Neuronal stem cell (in vitro differentiated cells): Measurements from ENCODE around the gene RFLNA.
A peak's percentile ranks its signal among the peaks of the same experiment; 100 is the strongest.

Experiments
- DNase-seq: peaks from one replicate; pipeline ENCODE4 v3.0.0-alpha.2; 2013; ENCODE audit warnings: low spot score
- H2AFZ ChIP-seq: one replicate; pipeline ENCODE4 v1.6.1; 2013; ENCODE audit warnings: mild to moderate bottlenecking, low read length, inconsistent platforms
- H2AK5ac ChIP-seq: 2 replicates; pipeline ENCODE4 v1.6.1; 2013; ENCODE audit warnings: low read depth, mild to moderate bottlenecking, inconsistent platforms, low read length, moderate library complexity, mixed read lengths
- H2BK120ac ChIP-seq: 2 replicates; pipeline ENCODE4 v1.6.1; 2013; ENCODE audit warnings: low read depth, mild to moderate bottlenecking, inconsistent platforms, low read length, moderate library complexity, mixed read lengths
- H2BK12ac ChIP-seq: one replicate; pipeline ENCODE4 v1.6.1; 2013; ENCODE audit warnings: low read length, inconsistent platforms
- H2BK15ac ChIP-seq: 2 replicates; pipeline ENCODE4 v1.6.1; 2013; ENCODE audit warnings: mild to moderate bottlenecking, low read length, inconsistent platforms, mixed read lengths
- H2BK5ac ChIP-seq: one replicate; pipeline ENCODE4 v1.6.1; 2013; ENCODE audit warnings: inconsistent platforms, mild to moderate bottlenecking, low read length, moderate library complexity
- H3K14ac ChIP-seq: one replicate; pipeline ENCODE4 v1.6.1; 2013; ENCODE audit warnings: low read length, inconsistent platforms
- H3K18ac ChIP-seq: 2 replicates; pipeline ENCODE4 v1.6.1; 2013; ENCODE audit warnings: low read length, inconsistent platforms
- H3K23ac ChIP-seq: 2 replicates; pipeline ENCODE4 v1.6.1; 2013; ENCODE audit warnings: low read depth, mild to moderate bottlenecking, mixed read lengths, low read length, inconsistent platforms; ENCODE audit not compliant: poor library complexity
- H3K27ac ChIP-seq: replicated peaks from 3 replicates; pipeline ENCODE4 v1.5.1; 2013; ENCODE audit warnings: low read length, inconsistent platforms
- H3K27me3 ChIP-seq, 3 experiments: 2 replicates each; pipeline ENCODE4 v1.6.1; 2013; ENCODE audit warnings: low read length in 3 of 3, mild to moderate bottlenecking in 2 of 3, inconsistent platforms in 1 of 3, low read depth in 1 of 3, mixed read lengths in 1 of 3, moderate library complexity in 1 of 3; ENCODE audit not compliant: control insufficient read depth in 3 of 3, insufficient read depth in 3 of 3
- H3K36me3 ChIP-seq, 2 donors: replicated peaks in 1 of 2; 2 replicates each; pipeline ENCODE4 v1.6.1; 2013; ENCODE audit warnings: low read length in 2 of 2; ENCODE audit not compliant: control insufficient read depth in 2 of 2, insufficient read depth in 2 of 2
- H3K4ac ChIP-seq: 2 replicates; pipeline ENCODE4 v1.6.1; 2013; ENCODE audit warnings: inconsistent platforms, mild to moderate bottlenecking, low read length, moderate library complexity
- H3K4me1 ChIP-seq, 2 donors: 1 replicate in 1 of 2; 2 replicates in 1 of 2; pipeline ENCODE4 v1.6.1; 2013; ENCODE audit warnings: low read length in 2 of 2, low read depth in 1 of 2; ENCODE audit not compliant: control insufficient read depth in 2 of 2, insufficient read depth in 1 of 2
- H3K4me2 ChIP-seq: one replicate; pipeline ENCODE4 v1.6.1; 2013; ENCODE audit warnings: mild to moderate bottlenecking, low read length, inconsistent platforms; ENCODE audit not compliant: insufficient read depth, poor library complexity, severe bottlenecking
- H3K4me3 ChIP-seq, 2 donors: 2 replicates each; pipeline ENCODE4 v1.5.1; 2013; ENCODE audit warnings: low read length in 2 of 2, mild to moderate bottlenecking in 2 of 2, inconsistent platforms in 1 of 2, moderate library complexity in 1 of 2
- H3K79me1 ChIP-seq: one replicate; pipeline ENCODE4 v1.6.1; 2013; ENCODE audit warnings: low read depth, mild to moderate bottlenecking, inconsistent platforms, low read length, moderate library complexity
- H3K9ac ChIP-seq: one replicate; pipeline ENCODE4 v1.6.1; 2013; ENCODE audit warnings: mild to moderate bottlenecking, low read depth, low read length, inconsistent platforms; ENCODE audit not compliant: poor library complexity
- H3K9me3 ChIP-seq, 2 donors: replicated peaks in 1 of 2; 2 replicates each; pipeline versions ENCODE3 to v1.6.1; 2013; ENCODE audit warnings: low read length in 2 of 2, mild to moderate bottlenecking in 2 of 2, inconsistent platforms in 1 of 2, low read depth in 1 of 2, mixed read lengths in 1 of 2, moderate library complexity in 1 of 2; ENCODE audit not compliant: control insufficient read depth in 2 of 2, insufficient read depth in 1 of 2
- H4K8ac ChIP-seq: one replicate; pipeline ENCODE4 v1.6.1; 2013; ENCODE audit warnings: low read depth, mild to moderate bottlenecking, inconsistent platforms, low read length, moderate library complexity
- H4K91ac ChIP-seq: one replicate; pipeline ENCODE4 v1.6.1; 2013; ENCODE audit warnings: low read length, low read depth, mild to moderate bottlenecking, inconsistent platforms; ENCODE audit not compliant: poor library complexity
- WGBS, 2 donors: extraction: QIAGEN DNeasy Blood & Tissue Kit; methylation state at CpG; one replicate each; pipeline ENCODE4 v1.1.7; 2013; ENCODE audit warnings: missing lambda C conversion rate in 2 of 2, mixed read lengths in 1 of 2; ENCODE audit not compliant: insufficient read length in 2 of 2, insufficient replicate concordance in 1 of 2; ENCODE audit errors: extremely low coverage in 2 of 2; 5-methylcytosine and 5-hydroxymethylcytosine counted together

The RFLNA gene

GRCh38 chr12:124344526-124344925 lies 49.6 kb downstream of the RFLNA start:
- H3K9me3 ChIP-seq = peaks cover 0 to 3% of the 10 kb centered on the region in 2 donors
- peak overlapping the region; percentile 91 for H3K18ac ChIP-seq
- no peak overlapping the region for H3K14ac ChIP-seq
- peak overlapping the region; percentile 84 for H2BK12ac ChIP-seq
- H3K9ac ChIP-seq = peak overlapping the region; percentile 77
- H2BK120ac ChIP-seq = no peak overlapping the region
- peak overlapping the region; percentile 84 for H2AK5ac ChIP-seq
- H3K4me1 ChIP-seq = peaks cover 0 to 3% of the 10 kb centered on the region in 2 donors
- DNase-seq = no peak
- H3K4me2 ChIP-seq = no peak overlapping the region
- peaks cover 15% of the 10 kb centered on the region for H3K79me1 ChIP-seq
- no peak overlapping the region for H2AFZ ChIP-seq
- H3K4me3 ChIP-seq = no peak overlapping the region
- no peaks in the 10 kb centered on the region for H3K27me3 ChIP-seq
- H3K4ac ChIP-seq = no peak overlapping the region
- H3K36me3 ChIP-seq = peaks cover 49 to 78% of the 10 kb centered on the region in 2 donors
- no peak overlapping the region for H4K8ac ChIP-seq
- no CpG with 5 or more reads among the region's 38 CpGs for WGBS, 2 donors
- H3K27ac ChIP-seq = no peak overlapping the region
- H3K23ac ChIP-seq = peak overlapping the region; percentile 43
- H2BK5ac ChIP-seq = peak overlapping the region; percentile 87
- no peak overlapping the region for H4K91ac ChIP-seq
- H2BK15ac ChIP-seq = peak overlapping the region; percentile 17

- Histone ChIP-seq H3K18ac (no peak overlapping the region), H3K4me1 (peaks cover 0 to 3% of the 10 kb centered on the region in 2 donors), H3K9ac (no peak overlapping the region), H2AK5ac (no peak overlapping the region), H2AFZ (no peak overlapping the region), H4K8ac (no peak overlapping the region), H3K27me3 (no peaks in the 10 kb centered on the region), H3K27ac (no peak overlapping the region), H3K23ac (no peak overlapping the region), H3K79me1 (peaks cover 16% of the 10 kb centered on the region), H3K14ac (no peak overlapping the region), H2BK5ac (no peak overlapping the region), H3K36me3 (peaks cover 51 to 80% of the 10 kb centered on the region in 2 donors), H3K4ac (no peak overlapping the region), H3K4me3 (no peak overlapping the region), H3K4me2 (no peak overlapping the region), H4K91ac (no peak overlapping the region), H3K9me3 (peaks cover 0 to 3% of the 10 kb centered on the region in 2 donors), H2BK15ac (no peak overlapping the region), H2BK120ac (no peak overlapping the region), H2BK12ac (no peak overlapping the region)
- no peak for DNase-seq
- WGBS, 2 donors = no CpG with 5 or more reads among the region's 13 CpGs
These were observed 50.9 kb downstream of the RFLNA start for GRCh38 chr12:124345795-124346194.

GRCh38 chr12:124346425-124347168 lies 51.7 kb downstream of the RFLNA start:
- Histone ChIP-seq H3K14ac (no peak overlapping the region), H4K91ac (no peak overlapping the region), H2AFZ (no peak overlapping the region), H2BK12ac (no peak overlapping the region), H3K9me3 (peaks cover 0 to 3% of the 10 kb centered on the region in 2 donors), H3K27me3 (no peaks in the 10 kb centered on the region), H3K36me3 (peaks cover 54 to 80% of the 10 kb centered on the region in 2 donors), H2BK120ac (no peak overlapping the region), H3K9ac (no peak overlapping the region), H3K79me1 (peaks cover 16% of the 10 kb centered on the region), H2BK5ac (peak overlapping the region; percentile 22), H3K23ac (peak overlapping the region; percentile 16), H3K4me2 (no peak overlapping the region), H4K8ac (no peak overlapping the region), H3K4me3 (no peak overlapping the region), H2AK5ac (no peak overlapping the region), H3K4me1 (peaks cover 0 to 3% of the 10 kb centered on the region in 2 donors), H3K18ac (no peak overlapping the region), H3K27ac (no peak overlapping the region), H3K4ac (no peak overlapping the region), H2BK15ac (no peak overlapping the region)
- no peak for DNase-seq
- no CpG with 5 or more reads among the region's 38 CpGs for WGBS, 2 donors

GRCh38 chr12:124347335-124347734 lies 52.4 kb downstream of the RFLNA start:
- no CpG with 5 or more reads among the region's 9 CpGs for WGBS, 2 donors
- Histone ChIP-seq H4K91ac (no peak overlapping the region), H2BK5ac (peak overlapping the region; percentile 22), H3K4me1 (peaks cover 0 to 3% of the 10 kb centered on the region in 2 donors), H3K79me1 (peaks cover 13% of the 10 kb centered on the region), H3K23ac (peak overlapping the region; percentile 75), H2AFZ (no peak overlapping the region), H3K4me3 (no peak overlapping the region), H3K4me2 (no peak overlapping the region), H3K4ac (no peak overlapping the region), H3K9me3 (peaks cover 0 to 3% of the 10 kb centered on the region in 2 donors), H2BK15ac (no peak overlapping the region), H3K36me3 (peaks cover 57 to 79% of the 10 kb centered on the region in 2 donors), H3K27ac (no peak overlapping the region), H4K8ac (no peak overlapping the region), H3K18ac (peak overlapping the region; percentile 44), H2AK5ac (peak overlapping the region; percentile 96), H2BK120ac (no peak overlapping the region), H3K14ac (peak overlapping the region; percentile 75), H3K27me3 (no peaks in the 10 kb centered on the region), H2BK12ac (no peak overlapping the region), H3K9ac (no peak overlapping the region)
- no peak for DNase-seq
